ENCODE results near the gene VWA8.
A peak's percentile ranks its signal among the peaks of the same experiment; 100 is the strongest.
"Not testable (repeated sequence)": the region's sequence is repeated elsewhere in the genome, so short reads cannot be mapped to it uniquely, and the experiment has no call there.

Gene VWA8

GRCh38 chr13:41745496-41745895 is 215.4 kb downstream of the VWA8 start:
- not testable (repeated sequence) for DNase-seq (ENCODE audit: low spot score)

- no peak for DNase-seq (ENCODE audit: low spot score)
Observed at GRCh38 chr13:41742917-41743552, 217.9 kb downstream of the VWA8 start.

GRCh38 chr13:41740479-41740878 is 220.4 kb downstream of the VWA8 start:
- DNase-seq (ENCODE audit: low spot score), result no peak

- no peak for DNase-seq (ENCODE audit: low spot score)
Observed at GRCh38 chr13:41722684-41723535, 238.0 kb downstream of the VWA8 start.

GRCh38 chr13:41720839-41721561 is 239.9 kb downstream of the VWA8 start:
- no peak for DNase-seq (ENCODE audit: low spot score)

GRCh38 chr13:41716236-41716635 is 244.7 kb downstream of the VWA8 start:
- no peak for DNase-seq (ENCODE audit: low spot score)

- DNase-seq (ENCODE audit: low spot score), result no peak
Observed at GRCh38 chr13:41713405-41713804, 247.5 kb downstream of the VWA8 start.

GRCh38 chr13:41710771-41711170 is 250.1 kb downstream of the VWA8 start:
- DNase-seq (ENCODE audit: low spot score), result no peak

- DNase-seq (ENCODE audit: low spot score), result no peak
Observed at GRCh38 chr13:41709511-41709910, 251.4 kb downstream of the VWA8 start.

- no peak for DNase-seq (ENCODE audit: low spot score)
Observed at GRCh38 chr13:41708713-41709112, 252.2 kb downstream of the VWA8 start.

- no peak for DNase-seq (ENCODE audit: low spot score)
Observed at GRCh38 chr13:41707194-41707821, 253.6 kb downstream of the VWA8 start.

GRCh38 chr13:41706152-41706551 is 254.8 kb downstream of the VWA8 start:
- no peak for DNase-seq (ENCODE audit: low spot score)

- no peak for DNase-seq (ENCODE audit: low spot score)
Observed at GRCh38 chr13:41702540-41702939, 258.4 kb downstream of the VWA8 start.

- DNase-seq (ENCODE audit: low spot score), result no peak
Observed at GRCh38 chr13:41701676-41702075, 259.2 kb downstream of the VWA8 start.

- DNase-seq (ENCODE audit: low spot score), result peak; percentile 32
Observed at GRCh38 chr13:41700790-41701310, 260.1 kb downstream of the VWA8 start.

GRCh38 chr13:41699759-41700158 is 261.1 kb downstream of the VWA8 start:
- no peak for DNase-seq (ENCODE audit: low spot score)

- DNase-seq (ENCODE audit: low spot score), result no peak
Observed at GRCh38 chr13:41697578-41697977, 263.3 kb downstream of the VWA8 start.

GRCh38 chr13:41696163-41697003 is 264.5 kb downstream of the VWA8 start:
- DNase-seq (ENCODE audit: low spot score), result peak; percentile 8

GRCh38 chr13:41694545-41695301 is 266.2 kb downstream of the VWA8 start:
- peak; percentile 57 for DNase-seq (ENCODE audit: low spot score)

GRCh38 chr13:41693434-41693833 is 267.5 kb downstream of the VWA8 start:
- no peak for DNase-seq (ENCODE audit: low spot score)
